Breast epithelium (tissue), 3 donors: ENCODE data around the gene NQO2.

Experiments
- POLR2A ChIP-seq: fragments of 450-650 bp; IDR thresholded peaks from one replicate; pipeline ENCODE4 v1.6.1; 2016; ENCODE audit warnings: antibody characterized with exemption, mild to moderate bottlenecking, moderate library complexity
- TF ChIP-seq, protein P1 (sequence below), 3 donors: fragments of 450-650 bp; IDR thresholded peaks; one replicate each; pipeline ENCODE4 v1.5.1; 2016 to 2017; ENCODE audit warnings: antibody characterized with exemption in 3 of 3, mild to moderate bottlenecking in 3 of 3, moderate library complexity in 3 of 3

DNA sequence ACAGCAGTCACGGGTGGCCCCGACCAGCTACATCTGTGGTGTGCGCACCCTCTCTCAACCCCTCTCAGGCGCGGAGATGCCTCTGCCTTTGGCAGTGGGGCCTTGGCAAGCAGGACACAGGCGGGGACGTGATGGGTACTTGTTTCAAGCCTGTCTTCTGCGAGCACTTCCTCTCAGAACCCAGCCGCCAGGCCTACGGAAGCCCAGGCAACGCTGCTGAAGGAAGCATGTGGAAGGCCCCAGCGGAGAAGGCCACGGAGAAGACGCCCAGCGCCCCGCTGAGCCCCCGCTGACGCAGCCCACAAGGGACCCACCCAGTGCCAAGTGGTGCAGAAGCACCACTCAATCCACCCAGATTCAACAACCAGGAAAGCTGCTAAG, 41.4 kb upstream of the NQO2 start:
- TF ChIP-seq, protein P1, sequence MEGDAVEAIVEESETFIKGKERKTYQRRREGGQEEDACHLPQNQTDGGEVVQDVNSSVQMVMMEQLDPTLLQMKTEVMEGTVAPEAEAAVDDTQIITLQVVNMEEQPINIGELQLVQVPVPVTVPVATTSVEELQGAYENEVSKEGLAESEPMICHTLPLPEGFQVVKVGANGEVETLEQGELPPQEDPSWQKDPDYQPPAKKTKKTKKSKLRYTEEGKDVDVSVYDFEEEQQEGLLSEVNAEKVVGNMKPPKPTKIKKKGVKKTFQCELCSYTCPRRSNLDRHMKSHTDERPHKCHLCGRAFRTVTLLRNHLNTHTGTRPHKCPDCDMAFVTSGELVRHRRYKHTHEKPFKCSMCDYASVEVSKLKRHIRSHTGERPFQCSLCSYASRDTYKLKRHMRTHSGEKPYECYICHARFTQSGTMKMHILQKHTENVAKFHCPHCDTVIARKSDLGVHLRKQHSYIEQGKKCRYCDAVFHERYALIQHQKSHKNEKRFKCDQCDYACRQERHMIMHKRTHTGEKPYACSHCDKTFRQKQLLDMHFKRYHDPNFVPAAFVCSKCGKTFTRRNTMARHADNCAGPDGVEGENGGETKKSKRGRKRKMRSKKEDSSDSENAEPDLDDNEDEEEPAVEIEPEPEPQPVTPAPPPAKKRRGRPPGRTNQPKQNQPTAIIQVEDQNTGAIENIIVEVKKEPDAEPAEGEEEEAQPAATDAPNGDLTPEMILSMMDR (IDR thresholded peaks at IDR 0.05), result no peak
- no peak for TF ChIP-seq POLR2A
